Measurements from ENCODE around the gene HOXA13.

DNA sequence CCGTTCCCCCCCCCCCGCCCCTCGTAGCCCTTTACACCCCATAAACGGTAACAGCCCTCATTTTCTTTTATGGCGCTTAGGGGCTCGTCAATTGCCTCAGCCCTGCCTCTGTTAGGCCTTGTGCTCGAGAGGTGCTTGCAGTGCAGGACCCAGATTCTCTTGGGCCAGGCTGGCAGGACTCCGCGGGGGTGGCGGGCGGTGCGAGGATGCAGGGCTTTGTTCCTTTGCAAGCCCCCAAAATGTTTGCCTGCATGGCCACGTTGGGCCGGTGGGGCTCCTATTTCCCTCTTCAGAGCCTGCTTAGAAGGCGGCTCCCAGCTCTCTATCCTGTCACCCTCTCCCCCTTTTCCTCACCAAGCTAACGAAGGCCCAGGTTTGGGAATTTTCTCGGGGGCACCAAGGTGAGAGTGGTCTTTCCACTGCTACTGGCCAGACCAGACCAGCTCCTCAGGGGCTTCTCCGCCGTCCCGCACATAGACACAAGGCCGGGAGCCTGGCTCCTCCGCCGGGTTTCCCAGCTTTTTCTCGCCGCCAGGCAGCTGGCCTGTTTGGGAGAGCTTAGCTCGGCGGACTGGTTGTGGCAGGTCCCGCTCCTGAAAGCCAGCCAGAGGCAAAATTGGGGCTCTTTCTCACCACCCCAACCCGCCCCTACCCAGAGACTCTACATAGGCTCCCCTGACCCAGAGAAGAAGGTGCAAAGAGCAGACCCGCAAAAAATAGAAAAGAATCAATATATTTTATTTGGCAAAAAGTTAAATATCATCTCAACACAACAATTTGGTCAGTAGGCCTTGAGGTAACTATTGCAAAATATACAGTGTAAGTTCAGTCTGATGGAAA, 38.0 kb downstream of the HOXA13 start:
- TF ChIP-seq, protein P1, sequence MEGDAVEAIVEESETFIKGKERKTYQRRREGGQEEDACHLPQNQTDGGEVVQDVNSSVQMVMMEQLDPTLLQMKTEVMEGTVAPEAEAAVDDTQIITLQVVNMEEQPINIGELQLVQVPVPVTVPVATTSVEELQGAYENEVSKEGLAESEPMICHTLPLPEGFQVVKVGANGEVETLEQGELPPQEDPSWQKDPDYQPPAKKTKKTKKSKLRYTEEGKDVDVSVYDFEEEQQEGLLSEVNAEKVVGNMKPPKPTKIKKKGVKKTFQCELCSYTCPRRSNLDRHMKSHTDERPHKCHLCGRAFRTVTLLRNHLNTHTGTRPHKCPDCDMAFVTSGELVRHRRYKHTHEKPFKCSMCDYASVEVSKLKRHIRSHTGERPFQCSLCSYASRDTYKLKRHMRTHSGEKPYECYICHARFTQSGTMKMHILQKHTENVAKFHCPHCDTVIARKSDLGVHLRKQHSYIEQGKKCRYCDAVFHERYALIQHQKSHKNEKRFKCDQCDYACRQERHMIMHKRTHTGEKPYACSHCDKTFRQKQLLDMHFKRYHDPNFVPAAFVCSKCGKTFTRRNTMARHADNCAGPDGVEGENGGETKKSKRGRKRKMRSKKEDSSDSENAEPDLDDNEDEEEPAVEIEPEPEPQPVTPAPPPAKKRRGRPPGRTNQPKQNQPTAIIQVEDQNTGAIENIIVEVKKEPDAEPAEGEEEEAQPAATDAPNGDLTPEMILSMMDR (conservative IDR thresholded peaks at IDR 0.05; ENCODE audit: low read length), result no peak
- no peak for TF ChIP-seq EZH2phosphoT487 (IDR thresholded peaks at IDR 0.05; ENCODE audit: borderline replicate concordance, low read depth, low read length)

Data from OCI-LY7 (cell line).